HG03108 (cell line): Measurements from ENCODE around the gene CSNK2B.
A peak's percentile ranks its signal among the peaks of the same experiment; 100 is the strongest.

Experiments used
- ATAC-seq: cut with Tn5 transposase; IDR thresholded peaks from one replicate; pipeline ENCODE4 v1.9.1; 2021; ENCODE audit warnings: moderate library complexity; ENCODE audit not compliant: unreplicated experiment

Gene CSNK2B

DNA sequence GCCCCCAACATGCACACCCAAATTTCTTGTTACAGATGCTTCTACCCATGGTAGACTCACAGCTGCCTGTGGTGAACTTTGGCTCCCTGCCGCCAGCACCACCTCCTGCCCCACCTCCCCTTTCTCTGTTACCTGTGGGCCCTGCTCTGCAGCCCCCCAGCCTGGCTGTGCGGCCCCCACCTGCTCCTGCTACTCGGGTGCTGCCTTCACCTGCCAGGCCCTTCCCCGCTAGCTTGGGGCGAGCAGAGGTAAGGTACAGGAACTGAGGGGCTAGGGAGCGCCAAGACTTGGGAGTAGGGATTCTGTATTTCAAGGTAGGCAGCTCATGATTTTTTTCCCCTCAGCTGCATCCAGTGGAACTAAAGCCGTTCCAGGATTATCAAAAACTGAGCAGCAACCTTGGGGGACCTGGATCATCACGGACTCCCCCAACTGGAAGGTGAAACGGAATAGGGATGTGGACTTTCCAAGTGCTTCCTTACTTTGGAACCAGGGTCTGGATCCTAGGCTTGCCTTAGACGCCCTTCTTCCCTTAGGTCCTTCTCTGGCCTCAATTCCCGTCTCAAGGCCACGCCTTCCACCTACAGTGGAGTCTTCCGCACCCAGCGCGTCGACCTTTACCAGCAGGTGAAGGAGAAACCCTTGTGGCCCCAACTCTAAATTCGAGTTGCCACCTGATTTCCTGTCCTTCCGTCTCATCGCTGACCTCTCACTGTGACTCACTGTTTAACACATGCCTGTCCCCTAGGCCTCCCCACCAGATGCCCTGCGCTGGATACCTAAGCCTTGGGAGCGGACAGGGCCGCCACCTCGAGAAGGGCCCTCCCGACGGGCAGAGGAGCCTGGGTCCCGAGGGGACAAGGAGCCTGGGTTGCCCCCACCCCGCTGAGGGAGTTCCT lies 28.9 kb upstream of the CSNK2B start:
- ATAC-seq, result no peak

GRCh38 chr6:31639043-31639442 lies 26.8 kb upstream of the CSNK2B start:
- no peak for ATAC-seq

DNA sequence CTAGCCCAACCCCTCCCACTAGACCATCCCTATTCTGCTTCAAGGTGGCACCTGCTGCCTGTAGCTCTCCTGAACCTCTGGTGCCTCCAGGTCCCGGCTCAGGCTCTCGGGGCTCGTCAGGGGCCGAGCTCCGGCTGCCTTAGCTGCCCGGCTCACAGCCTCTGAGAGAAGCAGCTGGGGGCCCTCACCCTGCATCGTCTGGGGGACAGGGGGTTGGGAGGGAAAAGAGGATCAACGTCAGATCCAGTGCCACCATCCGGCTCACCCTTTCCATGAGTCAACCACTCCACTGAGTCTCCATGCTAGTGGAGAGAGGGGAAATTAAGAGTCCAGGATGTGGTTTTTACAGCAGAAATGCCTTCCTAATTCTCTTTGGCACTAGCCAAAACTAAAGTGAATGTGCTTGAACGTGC lies 26.4 kb upstream of the CSNK2B start:
- no peak for ATAC-seq

DNA sequence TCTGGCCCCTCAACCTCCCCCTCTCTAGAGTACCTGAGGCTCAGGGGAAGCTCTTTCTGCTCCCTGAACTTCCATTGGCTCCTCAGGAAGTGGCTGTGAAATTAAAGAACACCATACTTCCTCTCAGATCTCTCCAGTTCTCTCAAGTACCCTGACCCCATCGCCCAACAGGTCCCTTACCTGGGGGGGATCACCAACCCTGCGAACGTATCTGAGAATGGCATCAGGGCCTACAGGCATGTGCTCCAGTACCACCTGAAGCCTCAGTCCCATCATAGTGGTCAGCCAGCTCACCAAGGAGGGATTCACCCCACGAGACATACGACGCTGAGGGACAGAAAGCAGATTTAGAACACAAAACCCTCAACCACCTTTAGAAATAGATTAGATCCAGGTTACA lies 25.3 kb upstream of the CSNK2B start:
- ATAC-seq, result no peak

DNA sequence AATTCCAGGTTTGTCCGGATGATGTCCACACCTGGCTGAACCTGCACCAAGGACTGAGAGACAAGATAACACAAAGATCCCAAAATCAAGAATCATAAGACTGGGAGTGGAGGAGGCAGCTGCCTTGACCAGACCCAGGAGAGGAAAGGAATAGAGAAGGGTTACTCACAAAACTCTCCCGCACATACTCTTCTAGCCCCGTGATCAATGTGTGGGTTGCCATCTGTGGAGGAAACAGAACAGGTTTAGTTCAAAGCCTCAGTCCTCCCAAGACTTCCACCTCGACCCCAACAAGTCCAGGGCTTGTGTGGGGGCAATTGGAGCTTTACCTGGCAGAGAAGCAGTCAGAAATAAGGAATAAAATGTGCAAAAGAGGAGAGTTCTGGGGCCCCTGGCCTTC lies 24.5 kb upstream of the CSNK2B start:
- ATAC-seq, result no peak

DNA sequence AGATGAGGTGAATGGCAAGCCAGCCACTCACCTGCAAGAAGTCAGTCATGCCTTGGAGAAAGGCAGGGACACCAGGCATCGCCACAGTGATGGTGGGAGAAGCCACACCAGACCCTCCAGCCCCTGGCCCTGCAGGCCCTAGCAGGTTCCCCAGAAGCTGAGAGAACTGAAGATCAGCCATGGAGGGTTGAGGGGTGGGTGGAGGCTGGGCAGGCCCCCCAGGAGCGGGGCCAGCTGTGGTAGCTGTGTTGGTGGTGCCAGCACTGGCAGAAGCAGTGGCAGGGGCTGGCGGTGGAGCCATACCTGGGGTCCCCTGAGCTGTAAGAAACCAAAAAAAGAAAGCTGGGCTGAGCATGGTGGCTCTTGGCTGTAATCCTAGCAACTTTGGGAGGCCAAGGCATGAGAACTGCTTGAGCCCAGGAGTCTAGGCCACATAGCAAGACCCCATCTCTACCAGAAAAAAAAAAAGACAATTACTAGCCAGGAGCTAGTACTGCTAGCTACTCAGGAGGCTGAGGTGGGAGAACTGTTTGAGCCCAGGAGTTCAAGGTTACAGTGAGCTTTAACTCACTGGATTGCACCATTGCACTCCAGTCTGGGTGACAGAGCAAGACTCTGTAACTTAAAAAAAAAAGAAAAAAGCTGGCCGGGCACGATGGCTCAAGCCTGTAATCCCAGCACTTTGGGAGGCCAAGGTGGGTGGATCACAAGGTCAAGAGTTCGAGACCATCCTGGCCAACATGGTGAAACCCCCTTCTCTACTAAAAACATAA lies 22.9 kb upstream of the CSNK2B start:
- ATAC-seq, result no peak

DNA sequence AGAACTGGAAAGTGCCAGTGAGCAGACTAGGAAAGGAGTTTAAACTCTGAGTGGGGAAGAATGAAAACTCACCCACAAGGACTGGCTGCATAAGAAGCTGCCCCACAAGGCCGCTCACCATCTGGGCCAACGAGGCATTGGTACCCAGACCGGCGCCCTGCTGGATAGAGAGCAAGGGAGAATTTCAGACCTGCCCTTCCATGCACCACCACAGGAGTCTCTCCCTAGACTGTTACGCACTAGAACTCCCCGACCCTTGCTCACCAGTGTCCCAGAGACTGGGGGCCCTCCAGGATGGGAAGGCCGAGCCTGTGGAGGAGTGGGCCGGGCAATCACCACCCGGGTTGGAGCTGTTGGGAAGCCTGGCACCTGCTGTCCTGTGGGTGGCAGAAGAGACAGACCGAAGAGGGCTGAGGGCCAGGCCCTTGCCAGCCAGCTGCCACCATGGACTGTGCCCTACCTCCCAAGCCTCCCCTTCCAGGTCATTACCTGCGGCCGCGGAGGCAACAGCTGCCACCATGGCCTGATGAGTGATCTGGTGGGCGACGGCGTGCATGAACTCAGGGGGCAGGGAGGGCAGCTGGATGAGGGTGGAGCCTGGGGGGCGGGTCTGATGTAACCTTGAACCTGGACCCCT lies 21.9 kb upstream of the CSNK2B start:
- ATAC-seq, result no peak

DNA sequence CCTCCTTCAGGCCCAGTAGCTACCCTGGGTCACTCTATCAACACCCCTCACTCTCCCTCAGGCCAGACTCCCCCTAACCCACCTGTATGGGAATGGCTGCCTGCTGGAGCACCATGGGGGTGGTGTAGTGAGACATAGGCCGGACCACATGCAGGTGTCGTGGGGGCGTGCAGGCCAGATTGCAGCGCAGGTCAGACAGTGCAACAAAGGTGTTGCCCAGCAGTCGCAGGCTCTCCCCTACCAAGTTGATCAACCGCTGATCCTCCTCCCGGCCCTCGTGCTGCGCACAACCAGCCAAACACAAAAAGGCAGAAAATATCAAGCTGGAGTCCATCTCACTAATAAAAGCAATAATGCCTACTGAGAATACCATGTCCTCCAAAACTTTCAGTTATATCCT lies 20.6 kb upstream of the CSNK2B start:
- no peak for ATAC-seq

DNA sequence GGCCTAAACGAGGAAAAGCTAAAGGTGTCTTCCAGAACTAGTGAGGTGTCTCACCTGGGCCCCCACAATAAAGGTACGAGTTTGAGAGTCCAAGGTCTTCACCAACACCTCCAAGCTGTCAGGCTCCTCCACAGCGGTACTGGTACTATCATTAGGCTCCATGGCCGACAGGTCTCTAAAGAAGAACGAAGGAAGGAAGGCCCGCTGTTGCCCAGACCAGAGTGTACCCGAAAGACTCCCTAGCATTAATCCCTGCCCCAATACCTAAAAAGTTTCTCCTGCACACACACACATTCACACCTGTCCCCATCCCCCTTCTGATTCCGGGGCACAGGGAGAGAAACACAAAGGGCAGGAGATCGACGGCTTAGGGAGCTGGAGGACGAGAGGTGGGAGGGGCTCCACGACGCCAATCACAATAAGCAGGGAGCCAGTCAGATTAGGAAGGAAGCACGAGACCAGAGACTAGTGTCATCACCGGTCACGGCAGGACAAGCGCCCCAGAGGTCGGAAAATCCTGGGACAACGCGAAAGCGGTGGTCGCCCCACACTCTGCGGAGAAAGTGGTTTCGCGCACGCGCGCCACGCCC lies 14.2 kb upstream of the CSNK2B start:
- peak; percentile 17 for ATAC-seq

DNA sequence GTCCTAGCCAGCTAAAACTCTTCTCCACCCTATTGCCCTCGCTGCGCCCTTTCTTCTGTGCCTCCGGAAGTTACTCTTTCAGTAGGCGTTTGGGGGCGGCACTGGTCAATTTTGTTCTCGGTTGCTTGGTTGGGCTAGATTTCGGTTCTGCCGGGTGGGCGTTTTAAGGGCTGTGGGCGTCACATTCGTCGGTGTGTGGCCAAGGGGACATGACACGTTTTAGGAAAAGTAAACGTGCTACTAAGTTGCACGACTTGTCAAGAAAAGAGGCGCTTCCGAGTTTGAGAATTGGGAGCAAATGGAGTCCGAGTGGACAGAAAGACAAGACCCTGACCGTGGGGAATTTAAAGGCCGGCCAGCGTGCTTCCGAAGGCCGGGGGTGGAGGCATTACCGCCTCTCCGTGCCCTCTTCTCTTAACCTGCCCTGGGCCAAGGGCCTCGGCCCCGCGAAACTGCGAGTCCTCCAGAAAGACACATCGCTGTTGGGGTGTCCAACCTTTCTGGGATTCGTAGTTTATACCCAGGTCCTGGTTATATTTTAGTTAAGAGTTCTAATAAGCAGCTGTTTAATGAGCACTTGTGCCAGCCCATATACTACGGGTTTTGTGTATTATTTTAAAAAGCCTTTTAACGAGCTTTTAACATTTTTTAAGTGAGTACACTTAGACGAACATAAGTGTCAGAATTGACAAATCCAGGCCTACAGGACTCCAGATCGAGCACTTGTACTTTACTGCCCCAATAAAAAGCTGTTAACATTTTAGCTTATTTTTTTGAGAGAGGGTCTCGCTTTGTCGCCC lies 12.8 kb upstream of the CSNK2B start:
- peak; percentile 53 for ATAC-seq

- ATAC-seq, result no peak
These were observed 11.1 kb upstream of the CSNK2B start for GRCh38 chr6:31654574-31655348.

DNA sequence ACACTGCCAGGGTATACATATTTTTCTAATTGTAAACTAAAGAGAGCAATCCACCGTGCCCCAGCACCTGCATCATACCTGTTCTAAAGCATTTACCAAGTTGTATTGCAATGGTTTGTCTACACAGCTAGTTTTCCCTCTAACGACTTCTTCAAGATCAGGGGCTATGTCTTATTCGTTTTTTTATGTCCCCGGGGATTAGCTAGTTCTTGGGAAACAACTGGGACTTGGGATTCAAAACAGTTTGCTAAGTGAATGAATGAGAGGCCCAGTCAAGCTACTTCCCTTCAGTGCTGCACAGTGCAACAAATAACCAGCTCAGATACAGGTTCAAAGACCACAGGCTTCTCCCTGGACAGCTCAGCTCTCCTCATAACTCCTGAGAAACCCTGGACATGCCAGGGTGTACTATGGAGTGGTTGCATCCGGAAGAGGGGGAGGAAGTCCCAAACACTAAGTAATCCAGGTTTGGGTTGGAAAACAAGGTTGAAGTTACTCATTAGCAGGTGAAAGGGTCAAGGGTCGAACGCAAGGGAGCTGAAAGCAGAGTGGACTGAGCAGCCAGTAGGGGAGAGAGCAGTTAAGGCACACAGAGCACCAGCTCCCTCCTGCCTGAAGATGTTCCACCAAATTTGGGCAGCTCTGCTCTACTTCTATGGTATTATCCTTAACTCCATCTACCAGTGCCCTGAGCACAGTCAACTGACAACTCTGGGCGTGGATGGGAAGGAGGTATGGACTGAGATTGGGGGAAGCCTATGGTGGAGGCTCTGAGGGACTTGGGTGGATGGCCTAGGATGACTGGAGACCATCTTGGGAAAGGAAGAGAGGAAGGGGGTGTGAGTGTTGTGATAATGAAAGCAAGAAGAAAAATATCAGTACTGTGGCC lies 10.3 kb upstream of the CSNK2B start, which contains the start of gene APOM:
TSS of gene APOM (plus strand) at position 546 of the 889 bp plus-strand sequence. CDS start at position 619, 73 bp downstream.
- no peak for ATAC-seq

- no peak for ATAC-seq
These were observed 8.3 kb upstream of the CSNK2B start for GRCh38 chr6:31657406-31658157.

DNA sequence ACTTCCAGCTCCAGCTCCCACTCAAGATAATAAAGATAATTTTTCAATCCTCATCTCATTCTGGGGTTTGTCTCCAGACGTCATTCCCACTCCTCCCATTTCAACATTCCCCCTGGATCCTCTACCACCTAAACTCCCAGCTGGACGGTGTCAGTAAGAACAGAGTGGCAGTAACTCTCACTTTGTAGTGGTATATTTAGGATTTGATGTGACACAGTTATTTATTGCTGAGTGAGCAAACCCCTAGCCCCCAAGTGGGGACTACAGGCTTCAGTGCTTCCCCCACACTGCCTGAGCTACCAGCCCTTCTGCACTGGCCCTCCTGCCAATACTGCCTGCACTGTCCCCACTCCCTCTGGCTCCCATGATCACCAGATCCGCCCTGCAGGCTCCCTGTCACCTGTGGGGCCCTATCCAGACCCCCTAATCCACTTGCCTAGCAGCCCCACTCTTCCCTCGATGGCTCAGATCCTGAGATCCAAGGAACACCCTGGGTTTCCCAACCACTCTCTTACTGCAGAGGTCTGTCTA lies 7.7 kb upstream of the CSNK2B start:
- ATAC-seq, result no peak

DNA sequence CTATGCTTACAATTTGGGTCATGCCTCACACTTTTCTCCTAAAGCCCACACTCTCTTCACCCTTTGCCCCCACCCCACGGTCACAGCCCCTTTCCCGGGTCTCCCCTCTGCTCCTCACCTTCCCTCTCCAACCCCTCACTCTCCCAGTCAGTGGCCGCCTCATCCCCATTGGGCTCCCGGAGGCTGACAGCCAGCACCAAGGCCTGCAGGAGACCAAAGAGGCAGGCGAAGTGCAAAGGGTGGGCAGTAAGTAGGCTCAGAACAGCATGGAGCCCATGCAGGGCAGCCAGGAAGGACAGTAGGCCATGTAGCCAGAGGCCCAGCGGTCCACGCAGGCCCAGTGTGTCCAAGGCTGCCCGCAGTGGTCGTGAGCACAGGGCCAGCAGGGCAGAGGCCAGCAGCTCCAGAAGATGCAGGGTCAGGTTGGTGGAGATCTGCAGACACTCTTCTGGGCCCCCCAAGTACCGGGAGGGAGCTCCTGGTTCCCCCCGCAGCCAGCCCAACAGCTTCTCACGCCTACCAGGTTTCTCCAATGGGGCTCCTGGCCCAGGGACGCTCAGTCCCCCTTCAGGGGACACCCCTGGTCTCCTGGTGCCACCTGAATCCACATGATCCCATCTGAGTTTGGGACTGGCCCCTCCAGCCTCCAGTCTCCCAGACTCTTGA lies 6.8 kb upstream of the CSNK2B start:
- ATAC-seq, result no peak

- ATAC-seq, result no peak
These were observed 6.1 kb upstream of the CSNK2B start for GRCh38 chr6:31659649-31660380.
